ENCODE results near the gene SMG6. TPM values are rescaled to one million over a fixed set of nuclear protein-coding genes. Genes with fewer than 3 reads are reported as not detected.

Gene SMG6
- total and polyA plus RNA-seq, 2 donors = 30.0 to 31.0 TPM

DNA sequence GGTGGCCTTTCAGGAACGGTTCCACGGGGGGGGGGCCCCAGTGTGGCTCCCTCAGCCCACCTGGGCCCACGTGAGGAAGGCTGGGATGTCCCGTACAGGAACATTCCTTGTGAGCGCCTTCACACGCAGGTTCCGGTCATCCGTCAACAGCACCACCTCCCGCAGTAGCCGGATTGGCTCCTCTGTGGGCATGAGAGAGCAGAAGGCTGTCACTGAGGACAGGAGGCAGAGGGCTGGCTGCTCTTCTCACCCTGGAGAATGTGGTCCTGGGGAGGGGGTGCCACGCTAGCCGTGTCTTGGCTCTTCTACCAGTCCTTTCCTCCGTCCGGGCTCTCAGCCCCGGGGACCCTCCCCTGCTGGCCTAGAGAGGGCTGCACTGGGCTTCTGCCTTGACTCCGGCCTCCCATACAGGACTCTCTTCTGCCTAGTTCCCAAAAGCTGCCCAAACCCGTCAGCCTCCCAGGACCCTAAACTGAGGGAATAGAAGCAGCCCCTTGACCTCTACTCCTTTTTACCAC lies 242.1 kb downstream of the SMG6 start:
- H3K4me1 ChIP-seq (ENCODE audit: control insufficient read depth in 2 of 2, insufficient read depth in 2 of 2, low read length in 2 of 2) = peaks cover 14 to 47% of the 10 kb centered on the region in 2 donors
- WGBS = 90% methylated on average over 17 of the region's 17 CpGs
- DNase-seq (ENCODE audit: low read depth in 6 of 9, low spot score in 9 of 9) = no peak
- H3K9me3 ChIP-seq (ENCODE audit: control insufficient read depth in 2 of 2, insufficient read depth in 1 of 2, low read length in 1 of 2) = peaks cover 1 to 10% of the 10 kb centered on the region in 2 donors
- H3K27ac ChIP-seq (ENCODE audit: low read depth in 1 of 2, low read length in 1 of 2) = peak overlapping the region; percentile 51 to 57
- H3K36me3 ChIP-seq (ENCODE audit: control insufficient read depth in 2 of 2, insufficient read depth in 2 of 2, low read length in 1 of 2) = peaks cover 45 to 54% of the 10 kb centered on the region in 2 donors
- no peak overlapping the region for H3K4me3 ChIP-seq (ENCODE audit: low read length in 2 of 2)
- peaks cover 40 to 52% of the 10 kb centered on the region in 2 donors for H3K27me3 ChIP-seq (ENCODE audit: control insufficient read depth in 2 of 2, insufficient read depth in 1 of 2, low read length in 1 of 2)

DNA sequence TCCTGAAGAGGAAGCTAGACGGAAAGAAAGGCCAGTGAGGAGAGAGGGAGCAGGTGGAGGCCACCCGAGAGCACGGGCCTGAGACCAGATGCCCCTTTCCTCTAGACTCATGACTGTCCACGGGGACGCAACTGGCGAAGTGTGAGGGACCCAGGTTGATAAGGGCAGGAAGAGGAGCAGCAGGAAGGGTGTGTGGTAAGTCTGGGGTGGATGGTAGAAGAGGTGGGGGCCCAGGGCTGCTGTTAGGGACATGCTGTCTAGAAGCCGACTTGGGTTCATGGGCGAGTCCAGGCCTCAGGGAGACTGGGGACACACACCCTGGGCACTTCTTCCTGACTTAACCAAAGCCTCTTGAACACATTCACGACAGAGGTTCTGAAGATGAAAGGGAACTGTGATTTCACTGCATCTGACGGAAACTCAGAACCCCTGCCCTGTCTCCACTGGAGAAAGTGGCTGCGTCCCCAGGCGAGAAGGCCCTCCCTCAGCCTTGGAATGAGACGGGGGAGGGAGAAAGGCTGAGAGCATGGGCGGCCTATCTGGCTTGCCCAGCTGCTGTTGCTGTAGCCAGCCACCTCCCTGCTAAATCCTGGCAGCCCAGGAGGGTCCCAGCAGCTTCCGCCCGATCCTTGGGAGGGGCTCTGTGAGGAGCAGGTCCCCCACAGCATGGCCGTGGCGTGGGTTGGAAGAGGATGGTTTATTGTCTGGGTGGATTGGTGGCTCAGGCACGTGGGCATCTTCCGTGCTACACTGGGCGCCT lies 242.7 kb downstream of the SMG6 start:
- no peak overlapping the region for H3K4me3 ChIP-seq (ENCODE audit: low read length in 2 of 2)
- 92% methylated on average over 21 of the region's 21 CpGs for WGBS
- no peak for DNase-seq (ENCODE audit: low read depth in 6 of 9, low spot score in 9 of 9)
- H3K4me1 ChIP-seq (ENCODE audit: control insufficient read depth in 2 of 2, insufficient read depth in 2 of 2, low read length in 2 of 2) = peaks cover 21 to 51% of the 10 kb centered on the region in 2 donors
- peaks cover 39 to 48% of the 10 kb centered on the region in 2 donors for H3K36me3 ChIP-seq (ENCODE audit: control insufficient read depth in 2 of 2, insufficient read depth in 2 of 2, low read length in 1 of 2)
- peaks cover 47 to 59% of the 10 kb centered on the region in 2 donors for H3K27me3 ChIP-seq (ENCODE audit: control insufficient read depth in 2 of 2, insufficient read depth in 1 of 2, low read length in 1 of 2)
- peak overlapping the region; percentile 51 to 57 for H3K27ac ChIP-seq (ENCODE audit: low read depth in 1 of 2, low read length in 1 of 2)
- H3K9me3 ChIP-seq (ENCODE audit: control insufficient read depth in 2 of 2, insufficient read depth in 1 of 2, low read length in 1 of 2) = peaks cover 1 to 14% of the 10 kb centered on the region in 2 donors

DNA sequence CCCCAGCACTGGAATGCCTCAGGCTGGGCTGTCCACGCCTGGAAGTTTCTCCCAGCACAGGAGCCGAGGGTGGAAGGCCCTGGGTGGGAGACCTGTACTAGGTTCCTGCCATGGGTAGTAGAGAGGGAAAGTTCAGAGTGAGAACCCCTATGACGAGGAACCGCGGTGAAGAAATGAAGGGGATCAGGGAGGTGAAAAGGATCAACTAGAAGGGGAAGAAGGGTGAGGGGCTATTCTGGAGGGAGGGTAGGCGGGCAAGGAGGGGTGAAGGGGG lies 243.3 kb downstream of the SMG6 start:
- WGBS = 96% methylated on average over 6 of the region's 6 CpGs

GRCh38 chr17:2059547-2060384 lies 243.8 kb downstream of the SMG6 start:
- Histone ChIP-seq H3K27ac (ENCODE audit: low read depth in 1 of 2, low read length in 1 of 2) (peak overlapping the region in 1 of 2 donors; percentile 51), H3K27me3 (ENCODE audit: control insufficient read depth in 2 of 2, insufficient read depth in 1 of 2, low read length in 1 of 2) (peaks cover 57 to 70% of the 10 kb centered on the region in 2 donors), H3K4me1 (ENCODE audit: control insufficient read depth in 2 of 2, insufficient read depth in 2 of 2, low read length in 2 of 2) (peaks cover 29 to 48% of the 10 kb centered on the region in 2 donors), H3K36me3 (ENCODE audit: control insufficient read depth in 2 of 2, insufficient read depth in 2 of 2, low read length in 1 of 2) (peaks cover 28 to 37% of the 10 kb centered on the region in 2 donors), H3K9me3 (ENCODE audit: control insufficient read depth in 2 of 2, insufficient read depth in 1 of 2, low read length in 1 of 2) (peaks cover 1 to 14% of the 10 kb centered on the region in 2 donors), H3K4me3 (ENCODE audit: low read length in 2 of 2) (peak overlapping the region in 1 of 2 donors; percentile 29)
- WGBS = 54% methylated on average over 21 of the region's 21 CpGs
- DNase-seq (ENCODE audit: low read depth in 6 of 9, low spot score in 9 of 9) = no peak

More for the DNA sequence above, 243.3 kb downstream of the SMG6 start:
- Histone ChIP-seq H3K9me3 (ENCODE audit: control insufficient read depth in 2 of 2, insufficient read depth in 1 of 2, low read length in 1 of 2) (peaks cover 1 to 14% of the 10 kb centered on the region in 2 donors), H3K27ac (ENCODE audit: low read depth in 1 of 2, low read length in 1 of 2) (peak overlapping the region; percentile 32 to 51), H3K27me3 (ENCODE audit: control insufficient read depth in 2 of 2, insufficient read depth in 1 of 2, low read length in 1 of 2) (peaks cover 52 to 64% of the 10 kb centered on the region in 2 donors), H3K4me1 (ENCODE audit: control insufficient read depth in 2 of 2, insufficient read depth in 2 of 2, low read length in 2 of 2) (peaks cover 24 to 48% of the 10 kb centered on the region in 2 donors), H3K4me3 (ENCODE audit: low read length in 2 of 2) (no peak overlapping the region), H3K36me3 (ENCODE audit: control insufficient read depth in 2 of 2, insufficient read depth in 2 of 2, low read length in 1 of 2) (peaks cover 34 to 42% of the 10 kb centered on the region in 2 donors)
- DNase-seq (ENCODE audit: low read depth in 6 of 9, low spot score in 9 of 9) = no peak

DNA sequence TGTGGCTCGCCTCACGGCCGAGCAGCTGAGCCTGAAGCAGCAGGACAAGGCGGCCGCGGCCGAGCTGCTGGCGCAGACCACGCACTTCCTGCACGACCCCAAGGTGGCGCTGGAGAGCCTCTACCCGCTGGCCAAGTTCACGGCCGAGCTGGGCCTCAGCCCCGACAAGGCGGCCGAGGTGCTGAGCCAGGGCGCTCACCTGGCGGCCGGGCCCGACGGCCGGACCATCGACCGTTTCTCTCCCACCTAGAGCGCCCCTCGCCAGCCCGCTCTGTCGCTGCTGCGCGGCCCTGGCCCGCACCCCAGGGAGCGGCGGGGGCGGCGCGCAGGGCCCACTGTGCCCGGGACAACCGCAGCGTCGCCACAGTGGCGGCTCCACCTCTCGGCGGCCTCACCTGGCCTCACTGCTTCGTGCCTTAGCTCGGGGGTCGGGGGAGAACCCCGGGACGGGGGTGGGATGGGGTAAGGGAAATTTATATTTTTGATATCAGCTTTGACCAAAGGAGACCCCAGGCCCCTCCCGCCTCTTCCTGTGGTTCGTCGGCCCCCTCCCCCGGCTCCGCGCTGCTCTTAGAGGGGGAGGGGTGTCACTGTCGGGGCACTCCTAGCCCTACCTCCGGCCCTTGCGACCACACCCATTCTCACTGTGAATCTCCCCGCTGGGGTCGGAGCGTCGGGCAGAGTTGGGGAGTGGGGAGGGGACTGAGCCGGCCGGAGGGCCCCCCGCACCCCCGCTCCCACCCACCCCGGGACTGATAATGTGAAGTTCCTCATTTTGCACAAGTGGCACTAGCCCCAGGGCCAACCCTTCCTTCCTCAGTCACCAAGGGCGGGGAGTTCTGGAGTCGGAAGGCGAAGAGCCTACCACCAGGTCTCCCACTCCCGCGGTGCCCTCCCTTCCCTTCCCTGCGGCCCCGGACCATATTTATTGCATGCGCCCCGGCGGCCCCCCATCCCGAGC lies 244.7 kb downstream of the SMG6 start:
- peaks cover 1 to 14% of the 10 kb centered on the region in 2 donors for H3K9me3 ChIP-seq (ENCODE audit: control insufficient read depth in 2 of 2, insufficient read depth in 1 of 2, low read length in 1 of 2)
- peak in 2 of 9 donors; percentile 64 to 69 for DNase-seq (ENCODE audit: low read depth in 6 of 9, low spot score in 9 of 9)
- H3K36me3 ChIP-seq (ENCODE audit: control insufficient read depth in 2 of 2, insufficient read depth in 2 of 2, low read length in 1 of 2) = peaks cover 19 to 31% of the 10 kb centered on the region in 2 donors
- H3K27me3 ChIP-seq (ENCODE audit: control insufficient read depth in 2 of 2, insufficient read depth in 1 of 2, low read length in 1 of 2) = peaks cover 66 to 79% of the 10 kb centered on the region in 2 donors
- peak overlapping the region in 1 of 2 donors; percentile 69 for H3K27ac ChIP-seq (ENCODE audit: low read depth in 1 of 2, low read length in 1 of 2)
- peaks cover 35 to 48% of the 10 kb centered on the region in 2 donors for H3K4me1 ChIP-seq (ENCODE audit: control insufficient read depth in 2 of 2, insufficient read depth in 2 of 2, low read length in 2 of 2)
- peak overlapping the region; percentile 1 to 29 for H3K4me3 ChIP-seq (ENCODE audit: low read length in 2 of 2)
- WGBS = 3% methylated on average over 78 of the region's 78 CpGs

DNA sequence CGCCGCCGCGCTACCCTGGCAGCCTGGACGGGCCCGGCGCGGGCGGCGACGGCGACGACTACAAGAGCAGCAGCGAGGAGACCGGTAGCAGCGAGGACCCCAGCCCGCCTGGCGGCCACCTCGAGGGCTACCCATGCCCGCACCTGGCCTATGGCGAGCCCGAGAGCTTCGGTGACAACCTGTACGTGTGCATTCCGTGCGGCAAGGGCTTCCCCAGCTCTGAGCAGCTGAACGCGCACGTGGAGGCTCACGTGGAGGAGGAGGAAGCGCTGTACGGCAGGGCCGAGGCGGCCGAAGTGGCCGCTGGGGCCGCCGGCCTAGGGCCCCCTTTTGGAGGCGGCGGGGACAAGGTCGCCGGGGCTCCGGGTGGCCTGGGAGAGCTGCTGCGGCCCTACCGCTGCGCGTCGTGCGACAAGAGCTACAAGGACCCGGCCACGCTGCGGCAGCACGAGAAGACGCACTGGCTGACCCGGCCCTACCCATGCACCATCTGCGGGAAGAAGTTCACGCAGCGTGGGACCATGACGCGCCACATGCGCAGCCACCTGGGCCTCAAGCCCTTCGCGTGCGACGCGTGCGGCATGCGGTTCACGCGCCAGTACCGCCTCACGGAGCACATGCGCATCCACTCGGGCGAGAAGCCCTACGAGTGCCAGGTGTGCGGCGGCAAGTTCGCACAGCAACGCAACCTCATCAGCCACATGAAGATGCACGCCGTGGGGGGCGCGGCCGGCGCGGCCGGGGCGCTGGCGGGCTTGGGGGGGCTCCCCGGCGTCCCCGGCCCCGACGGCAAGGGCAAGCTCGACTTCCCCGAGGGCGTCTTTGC lies 245.6 kb downstream of the SMG6 start:
- H3K4me3 ChIP-seq (ENCODE audit: low read length in 2 of 2) = peak overlapping the region in 1 of 2 donors; percentile 45
- peak in 1 of 9 donors; percentile 59 for DNase-seq (ENCODE audit: low read depth in 6 of 9, low spot score in 9 of 9)
- H3K27ac ChIP-seq (ENCODE audit: low read depth in 1 of 2, low read length in 1 of 2) = peak overlapping the region in 1 of 2 donors; percentile 49
- H3K9me3 ChIP-seq (ENCODE audit: control insufficient read depth in 2 of 2, insufficient read depth in 1 of 2, low read length in 1 of 2) = peaks cover 1 to 14% of the 10 kb centered on the region in 2 donors
- 27% methylated on average over 98 of the region's 98 CpGs for WGBS
- H3K27me3 ChIP-seq (ENCODE audit: control insufficient read depth in 2 of 2, insufficient read depth in 1 of 2, low read length in 1 of 2) = peaks cover 75 to 88% of the 10 kb centered on the region in 2 donors
- H3K36me3 ChIP-seq (ENCODE audit: control insufficient read depth in 2 of 2, insufficient read depth in 2 of 2, low read length in 1 of 2) = peaks cover 11 to 23% of the 10 kb centered on the region in 2 donors
- peaks cover 42 to 53% of the 10 kb centered on the region in 2 donors for H3K4me1 ChIP-seq (ENCODE audit: control insufficient read depth in 2 of 2, insufficient read depth in 2 of 2, low read length in 2 of 2)

- Histone ChIP-seq H3K4me3 (ENCODE audit: low read length in 2 of 2) (peak overlapping the region in 1 of 2 donors; percentile 45), H3K9me3 (ENCODE audit: control insufficient read depth in 2 of 2, insufficient read depth in 1 of 2, low read length in 1 of 2) (peaks cover 1 to 14% of the 10 kb centered on the region in 2 donors), H3K4me1 (ENCODE audit: control insufficient read depth in 2 of 2, insufficient read depth in 2 of 2, low read length in 2 of 2) (peaks cover 42 to 54% of the 10 kb centered on the region in 2 donors), H3K27me3 (ENCODE audit: control insufficient read depth in 2 of 2, insufficient read depth in 1 of 2, low read length in 1 of 2) (peaks cover 77 to 90% of the 10 kb centered on the region in 2 donors), H3K27ac (ENCODE audit: low read depth in 1 of 2, low read length in 1 of 2) (peak overlapping the region in 1 of 2 donors; percentile 13), H3K36me3 (ENCODE audit: control insufficient read depth in 2 of 2, insufficient read depth in 2 of 2, low read length in 1 of 2) (peaks cover 11 to 18% of the 10 kb centered on the region in 2 donors)
- no peak for DNase-seq (ENCODE audit: low read depth in 6 of 9, low spot score in 9 of 9)
- 7% methylated on average over 81 of the region's 81 CpGs for WGBS
Observed at GRCh38 chr17:2057175-2057759, 246.3 kb downstream of the SMG6 start.
